GM12878 (cell line): ENCODE measurements around the gene LCN1.

Experiments used
- BRCA1 ChIP-seq: IDR thresholded peaks from 2 replicates; pipeline ENCODE4 v1.6.1; 2011; ENCODE audit warnings: low read depth, low read length, improper control_type of control experiment
- CHD1 ChIP-seq: IDR thresholded peaks from 2 replicates; pipeline ENCODE4 v1.6.1; 2012; ENCODE audit warnings: low read depth, low read length, improper control_type of control experiment
- CHD2 ChIP-seq: IDR thresholded peaks from 2 replicates; pipeline ENCODE4 v1.6.1; 2011; ENCODE audit warnings: low read depth, low read length, improper control_type of control experiment, borderline replicate concordance
- POLR2A ChIP-seq: IDR thresholded peaks from 2 replicates; pipeline ENCODE4 v1.6.1; 2011; ENCODE audit warnings: low read depth, mild to moderate bottlenecking, low read length
- RAD21 ChIP-seq: IDR thresholded peaks from 2 replicates; pipeline ENCODE4 v1.6.1; 2011; ENCODE audit warnings: mild to moderate bottlenecking, low read depth, low read length, moderate library complexity; ENCODE audit not compliant: insufficient read depth
- YY1 ChIP-seq: IDR thresholded peaks from 2 replicates; pipeline ENCODE4 v1.6.1; 2011; ENCODE audit warnings: low read depth, mild to moderate bottlenecking, low read length
- TF ChIP-seq, protein P1 (sequence below): IDR thresholded peaks from 2 replicates; pipeline ENCODE4 v1.6.1; 2012; ENCODE audit warnings: low read length, inconsistent platforms
- TF ChIP-seq, protein P2 (sequence below), 3 experiments: IDR thresholded peaks in 2 of 3; conservative IDR thresholded peaks in 1 of 3; 2 replicates each; pipeline ENCODE4 v1.5.1; 2011; ENCODE audit warnings: low read depth in 3 of 3, low read length in 3 of 3, mild to moderate bottlenecking in 3 of 3, control low read depth in 2 of 3, moderate library complexity in 2 of 3, inconsistent platforms in 1 of 3, mixed read lengths in 1 of 3; ENCODE audit not compliant: control insufficient read depth in 2 of 3, insufficient read depth in 1 of 3; ENCODE audit errors: extremely low read depth in 1 of 3

GRCh38 chr9:135485385-135485784 is 35.9 kb upstream of the LCN1 start:
- TF ChIP-seq BRCA1 = no peak
- TF ChIP-seq CHD1 = no peak
- TF ChIP-seq RAD21 = no peak
- TF ChIP-seq YY1 = no peak
- no peak for TF ChIP-seq CHD2
- no peak for TF ChIP-seq POLR2A
- TF ChIP-seq, protein P1, sequence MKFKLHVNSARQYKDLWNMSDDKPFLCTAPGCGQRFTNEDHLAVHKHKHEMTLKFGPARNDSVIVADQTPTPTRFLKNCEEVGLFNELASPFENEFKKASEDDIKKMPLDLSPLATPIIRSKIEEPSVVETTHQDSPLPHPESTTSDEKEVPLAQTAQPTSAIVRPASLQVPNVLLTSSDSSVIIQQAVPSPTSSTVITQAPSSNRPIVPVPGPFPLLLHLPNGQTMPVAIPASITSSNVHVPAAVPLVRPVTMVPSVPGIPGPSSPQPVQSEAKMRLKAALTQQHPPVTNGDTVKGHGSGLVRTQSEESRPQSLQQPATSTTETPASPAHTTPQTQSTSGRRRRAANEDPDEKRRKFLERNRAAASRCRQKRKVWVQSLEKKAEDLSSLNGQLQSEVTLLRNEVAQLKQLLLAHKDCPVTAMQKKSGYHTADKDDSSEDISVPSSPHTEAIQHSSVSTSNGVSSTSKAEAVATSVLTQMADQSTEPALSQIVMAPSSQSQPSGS = no peak
- TF ChIP-seq, protein P2, sequence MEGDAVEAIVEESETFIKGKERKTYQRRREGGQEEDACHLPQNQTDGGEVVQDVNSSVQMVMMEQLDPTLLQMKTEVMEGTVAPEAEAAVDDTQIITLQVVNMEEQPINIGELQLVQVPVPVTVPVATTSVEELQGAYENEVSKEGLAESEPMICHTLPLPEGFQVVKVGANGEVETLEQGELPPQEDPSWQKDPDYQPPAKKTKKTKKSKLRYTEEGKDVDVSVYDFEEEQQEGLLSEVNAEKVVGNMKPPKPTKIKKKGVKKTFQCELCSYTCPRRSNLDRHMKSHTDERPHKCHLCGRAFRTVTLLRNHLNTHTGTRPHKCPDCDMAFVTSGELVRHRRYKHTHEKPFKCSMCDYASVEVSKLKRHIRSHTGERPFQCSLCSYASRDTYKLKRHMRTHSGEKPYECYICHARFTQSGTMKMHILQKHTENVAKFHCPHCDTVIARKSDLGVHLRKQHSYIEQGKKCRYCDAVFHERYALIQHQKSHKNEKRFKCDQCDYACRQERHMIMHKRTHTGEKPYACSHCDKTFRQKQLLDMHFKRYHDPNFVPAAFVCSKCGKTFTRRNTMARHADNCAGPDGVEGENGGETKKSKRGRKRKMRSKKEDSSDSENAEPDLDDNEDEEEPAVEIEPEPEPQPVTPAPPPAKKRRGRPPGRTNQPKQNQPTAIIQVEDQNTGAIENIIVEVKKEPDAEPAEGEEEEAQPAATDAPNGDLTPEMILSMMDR (IDR thresholded peaks at IDR 0.05 in 2 of 3, conservative IDR thresholded peaks at IDR 0.05 in 1 of 3; ENCODE audit: control insufficient read depth in 2 of 3, extremely low read depth in 1 of 3, insufficient read depth in 1 of 3, low read depth in 3 of 3, low read length in 3 of 3) = no peak
